Right lung (tissue), 5 donors: ENCODE data around the gene MT1H. TPM values are rescaled to one million over a fixed set of nuclear protein-coding genes. Genes with fewer than 3 reads are reported as not detected.

Source experiments
- DNase-seq, 2 donors: peaks; one replicate each; pipeline ENCODE4 v3.0.0-alpha.2; 2013
- polyA plus RNA-seq, 5 donors: library from polyadenylated mRNA; unstranded; fragments of 120-200 nt; gene quantifications; one replicate each; pipeline versions ENCODE4 v1.2.1 to v1.2.3, GENCODE V29; 2013; ENCODE audit warnings: inconsistent platforms in 1 of 5, low replicate concordance in 1 of 5; ENCODE audit not compliant: insufficient read length in 5 of 5, insufficient read depth in 1 of 5

The MT1H gene
- polyA plus RNA-seq, 5 donors: 1.2 to 17.0 TPM; not detected in 3

DNA sequence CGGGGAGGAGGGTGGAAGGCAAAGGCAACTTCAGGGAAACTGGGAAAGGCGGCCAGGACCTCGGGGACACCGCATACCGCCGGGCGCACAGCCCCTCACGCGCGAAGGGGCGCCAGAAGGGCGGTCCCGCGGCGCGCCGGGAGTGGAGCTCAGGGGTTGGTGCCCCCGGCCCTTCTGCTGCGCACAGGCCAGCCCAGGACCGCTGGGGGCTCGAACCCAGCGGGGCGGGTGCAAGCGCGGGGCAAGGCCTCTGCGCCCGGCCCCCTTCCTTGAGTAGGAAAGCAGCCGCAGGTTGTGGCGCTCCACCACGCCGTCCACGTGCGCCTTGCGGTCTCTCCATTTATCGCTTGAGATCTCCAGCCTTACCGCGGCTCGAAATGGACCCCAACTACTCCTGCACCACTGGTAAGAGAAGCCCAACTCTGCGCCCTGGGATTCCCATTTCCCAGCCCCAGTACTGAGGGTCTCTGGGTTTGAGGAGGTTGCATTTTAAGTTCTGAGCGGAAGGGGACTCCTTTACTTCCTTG, 34.1 kb upstream of the MT1H start:
- no peak for DNase-seq

DNA sequence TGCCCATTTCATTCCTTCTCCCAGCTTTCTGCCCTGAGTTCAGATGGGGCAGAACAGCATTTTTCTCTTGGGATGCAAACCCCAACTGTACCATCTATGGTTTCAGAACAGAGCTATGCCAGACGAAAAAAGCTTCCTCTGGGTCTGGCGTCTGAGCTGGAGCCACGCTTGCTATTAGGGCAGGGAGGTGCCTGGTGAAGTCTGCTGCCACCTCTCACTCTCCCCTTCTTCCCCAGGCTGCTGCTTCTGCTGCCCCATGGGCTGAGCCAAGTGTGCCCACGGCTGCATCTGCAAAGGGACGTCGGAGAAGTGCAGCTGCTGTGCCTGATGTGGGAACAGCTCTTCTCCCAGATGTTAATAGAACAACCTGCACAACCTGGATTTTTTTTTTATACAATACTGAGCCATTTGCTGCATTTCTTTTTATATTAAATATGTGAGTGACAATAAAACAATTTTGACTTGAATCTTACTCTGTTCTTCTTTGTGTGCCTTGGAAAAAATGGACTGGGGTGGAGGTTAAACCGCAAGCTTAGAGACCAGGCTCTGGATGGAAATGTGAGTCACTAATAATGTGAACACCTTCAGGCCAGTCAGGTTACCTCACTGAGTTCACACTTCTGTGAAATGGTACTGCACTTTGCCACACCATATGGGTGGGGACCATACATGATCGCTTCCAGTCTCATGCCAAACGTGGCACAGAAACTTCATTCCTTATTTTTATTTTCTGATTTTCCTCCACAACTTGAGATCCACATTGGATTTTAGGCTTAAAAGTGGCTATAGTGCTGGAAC, 32.8 kb upstream of the MT1H start:
- no peak for DNase-seq

DNA sequence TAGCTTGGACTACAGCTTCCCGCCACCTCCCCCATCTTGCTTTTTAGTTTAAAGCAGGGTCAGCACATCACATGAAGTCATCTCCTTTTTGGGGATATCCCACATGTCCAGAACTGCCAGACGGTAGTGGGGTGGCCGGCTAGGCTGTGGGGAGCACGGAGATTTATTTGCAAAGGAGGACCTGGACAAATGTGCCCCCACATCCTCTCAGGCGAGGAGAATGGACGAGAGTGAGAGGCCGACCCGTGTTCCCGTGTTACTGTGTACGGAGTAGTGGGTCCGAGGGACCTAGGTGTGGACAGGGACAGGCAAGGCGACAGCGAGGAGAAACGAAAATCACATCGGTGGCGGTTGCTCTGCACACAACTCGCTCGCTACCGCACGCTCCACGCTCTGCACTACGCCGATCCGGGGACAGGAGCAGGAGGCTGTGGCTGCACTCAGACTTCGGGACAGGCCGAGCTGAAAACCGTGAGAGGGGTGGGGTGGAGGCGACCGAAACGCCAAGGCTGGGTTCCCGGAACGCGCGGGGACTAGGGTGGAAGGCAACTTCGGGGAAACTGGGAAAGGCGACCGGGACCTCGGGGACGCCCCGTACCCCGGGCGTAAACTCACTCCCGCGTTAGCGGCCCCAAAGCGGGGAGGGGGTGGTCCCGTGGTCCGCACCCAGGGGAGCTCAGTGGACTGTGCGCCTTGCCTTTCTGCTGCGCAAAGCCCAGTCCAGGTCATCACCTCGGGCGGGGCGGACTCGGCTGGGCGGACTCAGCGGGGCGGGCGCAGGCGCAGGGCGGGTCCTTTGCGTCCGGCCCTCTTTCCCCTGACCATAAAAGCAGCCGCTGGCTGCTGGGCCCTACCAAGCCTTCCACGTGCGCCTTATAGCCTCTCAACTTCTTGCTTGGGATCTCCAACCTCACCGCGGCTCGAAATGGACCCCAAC, 31.5 kb upstream of the MT1H start, which contains the start of gene MT1A:
TSS of gene MT1A (plus strand) at position 853 of the 937 bp plus-strand sequence. CDS start at position 926, 73 bp downstream.
- no peak for DNase-seq

DNA sequence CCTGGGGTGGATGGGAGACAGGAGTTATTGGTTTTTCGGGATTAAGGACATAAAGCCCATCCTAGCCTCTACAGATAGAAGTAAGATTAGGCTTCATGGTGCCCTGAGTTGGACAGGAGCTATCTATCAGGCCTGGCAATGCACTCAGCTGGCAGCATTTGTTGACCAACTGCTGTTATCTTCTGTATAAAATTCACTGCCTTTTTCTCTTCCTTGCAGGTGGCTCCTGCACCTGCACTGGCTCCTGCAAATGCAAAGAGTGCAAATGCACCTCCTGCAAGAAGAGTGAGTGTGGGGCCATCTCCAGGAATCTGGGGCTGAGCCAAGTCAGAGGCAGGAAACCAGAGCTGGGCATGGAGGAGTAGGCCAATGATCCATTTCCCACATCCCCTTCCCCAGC, 30.6 kb upstream of the MT1H start:
- no peak for DNase-seq

DNA sequence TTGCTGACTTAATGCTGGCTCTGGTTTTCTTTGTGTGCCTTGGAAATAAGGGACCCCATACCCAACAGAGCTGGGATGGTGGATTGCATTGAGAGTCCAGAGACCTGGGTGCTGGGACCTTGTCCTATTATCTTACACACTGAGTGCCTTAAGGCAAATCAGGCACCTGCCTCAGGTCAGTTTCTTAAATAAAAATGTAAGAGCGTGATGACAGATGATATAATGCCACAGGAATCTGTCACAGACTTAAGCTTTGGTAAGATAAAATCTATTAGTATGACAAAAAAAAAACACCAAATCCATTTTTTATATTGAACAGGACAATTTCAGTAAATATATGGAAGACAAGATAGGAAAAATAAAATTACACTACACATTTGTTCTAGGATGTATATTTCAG, 29.5 kb upstream of the MT1H start:
- DNase-seq: no peak

DNA sequence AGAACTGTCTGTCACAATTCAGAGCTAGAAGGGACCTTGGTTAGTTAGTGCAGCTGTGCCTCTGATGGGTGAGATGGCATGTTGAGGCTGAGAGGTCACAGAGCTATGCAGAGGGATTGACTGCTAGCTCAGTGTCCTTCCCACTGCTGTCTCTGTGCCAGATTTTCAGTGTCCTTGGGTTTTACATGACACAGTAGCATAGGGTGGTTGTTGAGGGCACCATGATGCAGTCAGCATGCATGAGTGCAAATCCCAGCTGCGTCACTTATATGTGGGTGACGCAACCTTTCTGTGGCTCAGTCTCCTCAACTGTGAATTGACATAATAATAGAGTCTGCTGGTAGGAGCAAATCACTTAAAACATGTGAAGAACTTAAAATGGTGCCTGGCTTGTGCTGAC, 28.4 kb upstream of the MT1H start:
- no peak for DNase-seq

DNA sequence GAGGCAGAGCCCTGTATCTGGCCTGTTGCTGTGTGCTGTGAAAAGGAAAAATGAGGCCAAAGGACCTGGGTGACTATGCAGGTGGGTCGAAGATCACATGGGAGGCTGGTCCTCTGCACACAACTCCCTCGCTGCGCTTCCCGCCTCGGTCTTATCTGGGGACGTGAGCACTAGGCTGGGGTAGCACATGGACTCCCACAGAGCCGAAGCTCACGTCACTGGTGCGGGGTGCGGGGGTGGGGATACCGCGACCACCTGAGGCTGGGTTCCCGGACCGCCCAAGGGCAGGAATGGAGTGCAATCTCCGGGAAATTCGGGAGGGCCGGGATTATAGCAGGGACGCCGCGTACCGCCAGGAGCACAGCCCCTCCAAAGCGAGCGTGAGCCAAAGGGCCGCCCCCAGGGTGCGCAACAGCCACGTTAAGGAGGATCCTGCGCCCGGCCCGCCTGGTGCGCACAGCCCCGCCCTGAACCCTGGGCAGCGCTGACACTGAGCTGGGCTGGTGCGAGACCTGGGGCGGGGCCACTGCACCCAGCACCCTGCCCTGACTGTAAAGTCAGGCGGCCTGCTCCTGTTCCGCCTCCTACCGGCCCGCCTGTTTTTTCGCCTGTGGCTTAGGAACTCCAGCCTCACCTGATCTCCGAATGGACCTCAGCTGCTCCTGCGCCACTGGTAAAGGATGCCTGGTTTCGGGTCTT, 26.4 kb upstream of the MT1H start:
- DNase-seq: no peak

DNA sequence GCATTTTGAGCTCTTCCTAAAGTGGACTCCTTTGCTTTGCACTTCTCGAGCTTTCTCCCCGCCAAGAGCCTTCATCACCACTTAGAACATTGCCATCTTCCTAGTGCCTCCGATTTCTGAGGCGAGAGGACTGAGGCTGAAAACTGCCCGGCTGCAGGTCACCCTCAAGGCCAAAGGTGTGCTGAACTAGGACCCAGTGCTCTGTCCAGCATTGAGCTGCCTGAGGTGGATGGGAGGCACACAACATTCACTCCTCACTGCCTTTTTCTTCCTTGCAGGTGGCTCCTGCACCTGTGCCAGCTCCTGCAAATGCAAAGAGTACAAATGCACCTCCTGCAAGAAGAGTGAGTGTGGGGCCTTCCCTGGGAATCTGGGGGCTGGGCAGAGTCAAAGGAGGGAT, 25.8 kb upstream of the MT1H start:
- DNase-seq: no peak

DNA sequence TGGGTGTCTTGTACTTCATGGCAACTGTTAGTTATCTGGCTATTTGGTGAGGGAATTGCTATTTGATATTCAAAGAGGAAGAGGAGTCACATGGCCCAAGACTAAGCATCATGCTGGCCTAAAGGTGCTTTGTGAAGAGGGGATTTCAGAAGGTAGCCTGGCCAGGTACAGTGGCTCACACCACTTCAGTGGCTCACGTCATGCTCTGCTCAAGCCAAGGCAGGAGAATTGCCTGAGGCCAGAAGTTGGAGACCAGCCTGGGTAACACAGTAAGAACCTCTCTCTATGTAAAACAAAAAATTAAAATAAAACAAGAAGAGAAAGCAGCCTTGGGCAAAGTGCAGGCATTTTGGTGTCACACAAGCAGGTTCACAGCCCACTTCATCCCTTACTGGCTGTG, 24.3 kb upstream of the MT1H start:
- DNase-seq: no peak

DNA sequence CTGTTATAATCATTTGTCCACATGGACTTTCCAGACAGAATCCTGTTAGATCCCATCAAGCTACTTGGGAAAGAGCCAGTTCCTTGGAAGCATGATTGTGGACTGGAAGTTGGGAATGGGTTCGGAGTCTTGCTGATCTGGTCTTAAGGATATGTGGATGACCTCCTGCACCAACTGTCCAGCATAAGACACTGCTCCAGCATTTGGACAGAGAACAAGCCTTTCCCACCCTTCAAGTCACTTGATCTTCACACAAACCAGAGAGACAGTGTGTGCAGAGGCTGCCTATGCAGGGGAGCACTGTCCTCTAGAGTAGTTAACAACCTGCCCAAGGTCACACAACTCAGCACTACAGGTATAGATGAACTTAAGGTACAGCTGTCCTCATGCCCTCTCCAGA, 23.8 kb upstream of the MT1H start:
- DNase-seq: no peak

DNA sequence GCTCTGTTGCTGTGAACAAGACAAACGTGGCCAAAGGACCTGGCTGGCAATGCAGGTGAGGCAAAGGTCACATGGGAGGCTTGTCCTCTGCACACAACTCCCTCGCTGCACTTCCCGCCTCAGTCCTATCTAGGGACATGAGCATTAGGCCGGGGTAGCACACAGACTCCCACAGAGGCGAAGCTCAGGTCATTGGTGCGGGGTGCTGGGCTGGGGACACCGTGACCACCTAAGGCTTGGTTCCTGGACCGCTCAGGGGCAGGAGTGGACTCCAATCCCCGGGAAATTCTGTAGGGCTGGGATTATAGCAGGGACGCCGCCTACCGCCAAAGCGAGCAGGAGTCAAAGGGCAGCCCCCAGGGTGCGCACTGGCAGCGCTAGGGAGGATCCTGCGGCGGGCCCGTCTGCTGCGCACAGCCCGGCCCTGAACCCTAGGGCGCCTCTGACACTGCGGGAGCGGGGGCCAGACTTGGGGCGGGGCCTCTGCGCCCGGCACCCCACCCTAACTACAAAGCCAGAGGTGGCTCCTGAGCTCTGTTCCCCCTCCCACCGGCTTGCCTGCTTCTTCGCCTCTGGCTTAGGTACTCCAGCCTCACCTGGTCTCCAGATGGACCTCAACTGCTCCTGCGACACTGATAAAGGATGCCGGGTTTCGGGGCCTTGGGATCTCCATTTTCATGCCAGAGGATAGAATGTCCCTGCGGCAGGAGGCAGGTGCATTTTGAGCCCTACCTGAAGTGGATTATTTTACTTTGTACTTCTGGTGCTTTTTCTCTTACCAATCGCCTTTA, 21.8 kb upstream of the MT1H start:
- DNase-seq: no peak

DNA sequence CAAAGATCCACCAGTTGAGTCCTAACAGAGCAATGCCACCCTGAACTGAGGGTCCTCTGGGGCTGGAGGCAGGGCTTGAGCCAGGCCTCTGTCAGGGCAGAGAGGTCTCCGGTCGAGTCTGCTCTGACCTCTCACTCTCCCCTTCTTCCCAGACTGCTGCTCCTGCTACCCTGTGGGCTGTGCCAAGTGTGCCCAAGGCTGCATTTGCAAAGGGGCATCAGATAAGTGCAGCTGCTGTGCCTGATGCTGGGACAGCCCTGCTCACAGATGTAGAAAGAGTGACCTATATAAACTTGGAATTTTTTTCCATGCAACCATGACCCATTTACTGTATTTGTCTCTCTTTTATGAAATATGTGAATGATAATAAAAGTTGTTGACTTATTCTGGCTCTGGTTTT, 20.3 kb upstream of the MT1H start:
- no peak for DNase-seq

DNA sequence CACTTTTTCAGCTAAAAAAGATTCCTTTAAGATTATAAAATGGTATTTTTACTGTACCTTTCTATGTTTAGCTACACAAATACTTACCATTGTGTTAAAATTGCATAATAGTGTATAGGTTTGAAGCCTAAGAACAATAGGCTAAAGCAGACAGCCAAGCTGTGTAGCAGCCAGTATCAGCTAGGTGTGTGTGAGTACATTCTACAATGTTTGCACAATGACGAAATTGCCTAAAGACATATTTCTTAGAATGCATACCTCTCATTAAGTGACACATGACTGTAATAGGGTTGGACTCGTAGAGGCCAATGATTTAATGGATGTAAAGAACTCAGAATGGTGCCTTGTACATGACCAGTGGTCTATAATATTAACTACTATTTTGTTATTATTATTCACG, 19.8 kb upstream of the MT1H start:
- no peak for DNase-seq

DNA sequence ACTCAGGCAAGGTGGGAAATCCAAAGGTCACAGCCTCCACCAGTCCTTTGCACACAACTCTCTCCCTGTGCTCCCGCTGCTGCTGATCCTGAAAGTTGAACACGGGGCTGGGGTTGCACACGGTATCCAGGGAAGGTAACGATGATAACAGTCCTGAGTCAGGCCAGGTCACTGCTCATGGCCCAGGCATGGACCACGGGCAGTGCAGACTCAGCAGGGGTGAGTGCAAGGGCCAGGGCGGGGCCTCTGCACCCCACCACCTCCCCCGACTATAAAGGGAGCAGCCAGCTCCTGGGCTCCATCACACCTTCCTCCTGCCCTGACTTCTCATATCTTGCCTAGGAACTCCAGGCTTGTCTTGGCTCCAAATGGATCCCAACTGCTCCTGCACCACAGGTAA, 18.0 kb upstream of the MT1H start, which contains the start of gene MT1B:
TSS of gene MT1B (plus strand) at position 301 of the 400 bp plus-strand sequence. CDS start at position 369, 68 bp downstream.
- no peak for DNase-seq

DNA sequence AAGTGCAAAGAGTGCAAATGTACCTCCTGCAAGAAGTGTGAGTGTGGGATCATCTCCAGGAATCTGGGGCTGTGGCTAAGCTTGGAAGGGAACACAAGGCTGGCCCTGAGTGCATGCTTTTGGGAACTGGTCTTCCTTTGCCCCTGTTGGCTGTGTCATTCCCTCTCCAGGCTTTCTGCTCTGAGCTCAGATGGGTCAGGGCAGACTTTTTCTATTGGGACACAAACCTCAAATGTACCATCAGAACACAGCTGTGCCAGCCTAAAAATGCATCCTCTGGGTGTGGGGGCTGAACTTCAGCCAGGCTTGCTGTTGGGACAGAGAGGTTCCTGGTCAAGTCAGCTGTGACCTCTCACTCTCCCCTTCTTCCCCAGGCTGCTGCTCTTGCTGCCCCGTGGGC, 17.0 kb upstream of the MT1H start:
- no peak for DNase-seq

DNA sequence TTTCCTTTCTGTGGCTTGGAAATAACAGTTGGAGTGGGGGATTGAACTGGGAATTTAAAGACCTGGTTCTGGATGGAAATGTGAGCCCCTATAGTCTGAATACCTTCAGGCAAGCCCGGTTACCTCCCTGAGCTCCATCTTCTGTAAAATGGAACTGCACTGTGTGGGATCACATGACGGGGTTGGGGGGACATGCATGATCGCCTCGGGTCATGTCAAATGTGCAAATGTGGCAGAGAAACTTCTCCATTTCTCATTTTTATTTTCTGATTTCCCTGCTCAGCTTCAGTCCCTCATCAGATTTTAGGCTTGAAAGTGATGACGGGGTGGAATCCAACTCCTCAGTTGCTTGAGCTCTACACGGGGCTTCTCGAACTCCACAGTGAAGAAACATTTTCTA, 16.4 kb upstream of the MT1H start:
- DNase-seq: no peak

DNA sequence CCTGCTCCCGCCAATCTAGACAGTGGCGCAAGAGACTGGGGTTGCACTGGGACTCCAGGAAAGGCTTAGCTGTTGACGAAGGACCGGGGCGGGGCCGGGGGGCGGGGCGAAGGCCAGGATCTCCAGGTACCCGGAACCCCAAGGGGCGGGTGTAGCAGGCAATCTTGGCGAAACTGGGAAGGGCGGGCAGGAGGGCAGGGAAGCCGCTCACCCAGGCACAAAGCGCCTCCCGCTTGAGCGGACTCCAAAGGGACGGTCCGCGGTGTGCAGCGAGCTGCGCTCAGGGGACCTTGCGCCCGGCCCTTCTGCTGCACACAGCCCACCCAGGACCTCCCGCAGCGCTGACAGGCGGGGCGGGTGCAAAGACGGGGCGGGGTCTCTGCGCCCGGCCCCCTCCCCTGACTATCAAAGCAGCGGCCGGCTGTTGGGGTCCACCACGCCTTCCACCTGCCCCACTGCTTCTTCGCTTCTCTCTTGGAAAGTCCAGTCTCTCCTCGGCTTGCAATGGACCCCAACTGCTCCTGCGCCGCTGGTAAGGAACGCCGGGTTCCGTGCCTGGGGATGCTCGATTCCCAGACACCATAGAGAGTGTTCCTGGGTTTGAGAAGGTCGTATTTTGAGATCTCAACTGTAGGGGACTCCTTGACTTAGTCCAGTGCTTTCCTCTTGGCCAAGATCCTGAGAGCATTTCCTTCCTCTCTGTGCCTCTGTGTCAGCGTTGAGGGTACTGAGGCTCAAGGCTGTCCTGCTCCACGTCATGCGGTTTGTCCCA, 11.9 kb upstream of the MT1H start, which contains the start of gene MT1F:
TSS of gene MT1F (plus strand) at position 405 of the 772 bp plus-strand sequence. CDS start at position 505, 100 bp downstream.
- peak; percentile 39 to 52 for DNase-seq

DNA sequence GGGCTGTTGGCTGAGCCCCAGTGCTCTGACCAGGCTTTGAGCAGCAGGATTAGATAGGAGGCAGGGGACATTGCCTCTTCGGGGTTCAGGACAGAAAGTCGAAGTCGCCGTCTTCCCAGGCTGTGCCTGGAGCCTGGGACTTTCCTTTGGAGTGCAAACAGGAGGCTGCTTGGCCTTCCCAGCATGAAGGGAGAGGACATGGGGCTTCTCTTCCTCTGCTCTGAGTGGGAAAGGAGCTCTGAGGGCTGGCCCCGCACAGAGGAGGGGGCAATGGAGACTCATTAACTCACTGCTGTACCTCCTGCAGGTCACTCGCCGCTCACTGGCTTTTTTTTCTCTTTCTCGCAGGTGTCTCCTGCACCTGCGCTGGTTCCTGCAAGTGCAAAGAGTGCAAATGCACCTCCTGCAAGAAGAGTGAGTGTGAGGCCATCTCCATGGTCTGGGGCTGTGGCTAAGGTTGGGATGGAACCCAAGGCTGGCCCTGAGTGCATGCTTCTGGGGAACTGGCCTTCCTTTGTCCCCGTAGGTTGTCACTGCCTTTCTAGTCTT, 11.2 kb upstream of the MT1H start:
- DNase-seq: no peak
